Esophagus muscularis mucosa (tissue), 4 donors: ENCODE data around the gene PIR.

Experiments used
- EP300 ChIP-seq: sonication (generic); formaldehyde crosslinking; IDR thresholded peaks from one replicate; pipeline ENCODE4 v1.6.1; 2017; ENCODE audit warnings: antibody characterized with exemption
- POLR2A ChIP-seq: fragments of 450-650 bp; IDR thresholded peaks from one replicate; pipeline ENCODE4 v1.6.1; 2017; ENCODE audit warnings: antibody characterized with exemption, moderate library complexity, mild to moderate bottlenecking, low read depth
- POLR2AphosphoS5 ChIP-seq, 2 donors: sonication (generic); formaldehyde crosslinking; IDR thresholded peaks; one replicate each; pipeline ENCODE4 v1.6.1; 2017; ENCODE audit warnings: antibody characterized with exemption in 2 of 2
- TF ChIP-seq, protein P1 (sequence below), 3 experiments: fragments of 200-600 bp in 2 of 3; fragments of 450-650 bp in 1 of 3; sonication (generic) in 2 of 3; IDR thresholded peaks; one replicate each; pipeline ENCODE4 v1.5.1; 2017 to 2019; ENCODE audit warnings: antibody characterized with exemption in 3 of 3, mild to moderate bottlenecking in 2 of 3, moderate library complexity in 1 of 3

DNA sequence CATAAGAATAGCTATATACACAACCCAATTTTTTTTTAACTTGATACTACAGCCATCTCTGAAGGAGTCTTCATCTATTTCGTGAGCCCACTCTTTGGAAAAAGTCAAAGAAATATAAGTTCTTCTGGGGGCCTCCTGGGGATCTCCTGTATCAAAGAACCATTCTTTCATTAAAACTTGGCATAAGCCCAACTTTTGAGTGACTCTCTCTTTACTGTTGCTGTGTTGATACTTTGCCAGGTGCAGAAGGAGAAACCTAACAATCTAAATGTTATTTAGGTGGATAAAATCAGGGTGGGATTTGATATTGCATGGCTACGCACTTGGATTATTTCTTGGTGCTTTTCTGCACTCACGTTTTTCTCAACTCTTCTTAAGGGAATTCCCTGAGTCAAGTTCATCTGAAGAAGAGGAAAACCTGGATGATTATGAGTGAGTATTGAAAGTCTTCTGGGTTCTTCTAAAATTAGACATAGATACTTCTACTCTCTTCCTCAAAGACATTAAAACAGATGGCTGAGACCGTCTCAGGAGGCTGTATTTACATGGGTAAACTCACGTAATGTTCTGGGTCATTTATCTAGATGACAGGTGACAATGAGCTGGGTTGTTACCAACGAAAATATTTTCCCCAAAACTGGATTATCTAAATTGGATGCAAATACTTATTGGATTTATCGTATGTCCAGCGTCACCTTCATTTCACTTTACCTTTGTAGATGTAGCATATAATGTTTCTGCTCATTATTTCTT, 32.7 kb upstream of the PIR start:
- TF ChIP-seq, protein P1, sequence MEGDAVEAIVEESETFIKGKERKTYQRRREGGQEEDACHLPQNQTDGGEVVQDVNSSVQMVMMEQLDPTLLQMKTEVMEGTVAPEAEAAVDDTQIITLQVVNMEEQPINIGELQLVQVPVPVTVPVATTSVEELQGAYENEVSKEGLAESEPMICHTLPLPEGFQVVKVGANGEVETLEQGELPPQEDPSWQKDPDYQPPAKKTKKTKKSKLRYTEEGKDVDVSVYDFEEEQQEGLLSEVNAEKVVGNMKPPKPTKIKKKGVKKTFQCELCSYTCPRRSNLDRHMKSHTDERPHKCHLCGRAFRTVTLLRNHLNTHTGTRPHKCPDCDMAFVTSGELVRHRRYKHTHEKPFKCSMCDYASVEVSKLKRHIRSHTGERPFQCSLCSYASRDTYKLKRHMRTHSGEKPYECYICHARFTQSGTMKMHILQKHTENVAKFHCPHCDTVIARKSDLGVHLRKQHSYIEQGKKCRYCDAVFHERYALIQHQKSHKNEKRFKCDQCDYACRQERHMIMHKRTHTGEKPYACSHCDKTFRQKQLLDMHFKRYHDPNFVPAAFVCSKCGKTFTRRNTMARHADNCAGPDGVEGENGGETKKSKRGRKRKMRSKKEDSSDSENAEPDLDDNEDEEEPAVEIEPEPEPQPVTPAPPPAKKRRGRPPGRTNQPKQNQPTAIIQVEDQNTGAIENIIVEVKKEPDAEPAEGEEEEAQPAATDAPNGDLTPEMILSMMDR (IDR thresholded peaks at IDR 0.05) = no peak
- TF ChIP-seq POLR2A = no peak
- no peak for TF ChIP-seq EP300
- TF ChIP-seq POLR2AphosphoS5 (IDR thresholded peaks at IDR 0.05) = no peak
